Measurements from ENCODE around the gene DDX6. TPM values are rescaled to one million over a fixed set of nuclear protein-coding genes. Genes with fewer than 3 reads are reported as not detected.
A peak's percentile ranks its signal among the peaks of the same experiment; 100 is the strongest.

DDX6 gene
- total and polyA plus RNA-seq, 9 of the 15 experiments (the other 6 are each of a cell fraction or from before 2014, with no cell fraction given), result 10.0 to 102 (median 58.2) TPM

DNA sequence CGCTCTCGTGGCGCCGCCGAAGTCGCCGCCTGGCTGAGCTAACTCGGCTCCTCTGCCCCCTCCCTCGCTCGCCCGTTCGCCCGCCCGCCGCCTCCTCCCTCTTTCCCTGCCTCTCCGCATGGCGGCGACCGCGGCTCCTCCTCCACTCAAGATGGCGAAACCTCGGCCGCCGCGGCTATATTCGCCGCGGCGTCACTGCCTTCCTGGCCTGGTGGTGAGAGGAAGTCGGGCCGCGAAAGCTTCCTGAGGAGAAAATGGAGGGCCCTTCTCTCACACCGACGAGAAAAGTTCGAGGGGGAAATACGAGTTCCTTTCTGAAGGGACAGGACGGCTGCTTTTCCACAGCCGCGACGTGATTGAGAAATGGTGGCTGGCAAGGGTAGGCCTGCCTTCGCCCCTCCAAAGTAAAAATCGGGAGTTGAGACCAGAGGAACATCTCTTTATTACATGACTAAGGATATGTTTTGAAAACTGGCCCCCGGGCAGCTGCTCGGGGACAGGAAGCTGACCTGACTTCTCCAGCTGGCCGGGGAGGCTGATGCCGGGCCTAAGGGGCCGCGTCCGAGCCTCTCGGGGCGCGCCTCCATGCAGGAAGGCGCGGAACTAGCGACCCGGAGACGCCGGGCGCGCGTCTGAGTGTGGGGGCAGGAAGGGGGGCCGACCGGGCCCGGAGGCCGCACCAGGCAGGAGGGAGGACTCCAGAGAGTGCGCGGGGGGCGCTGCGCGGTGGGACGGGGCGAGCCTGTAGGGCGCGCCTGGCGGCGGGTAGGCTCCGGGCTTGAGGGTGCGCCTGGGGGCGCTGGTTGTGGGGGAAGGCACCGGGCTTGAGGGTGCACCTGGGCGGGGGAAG is at the start of gene DDX6 (continued):
- TF ChIP-seq ZNF134 (CRISPR knock-in tag; conservative IDR thresholded peaks at IDR 0.05) (no peak), ZNF165 (CRISPR knock-in tag; IDR thresholded peaks at IDR 0.05; ENCODE audit: borderline replicate concordance) (no peak), MEF2D (tag; conservative IDR thresholded peaks at IDR 0.05; ENCODE audit: low read depth) (no peak), TEAD2 (tag; IDR thresholded peaks at IDR 0.05) (no peak), KDM4B (IDR thresholded peaks at IDR 0.05; ENCODE audit: borderline replicate concordance in 2 of 2, low read depth in 1 of 2) (peak in 1 of 2 experiments; percentile 45; a peak in 2 of 4 replicates), CBFA2T2 (conservative IDR thresholded peaks at IDR 0.05) (no peak), TCF3 (CRISPR knock-in tag; IDR thresholded peaks at IDR 0.05) (0 out of 2 replicates have a peak, but pooled peaks have one; percentile 3), TFAM (CRISPR knock-in tag; conservative IDR thresholded peaks at IDR 0.05) (no peak), MCM5 (IDR thresholded peaks at IDR 0.05; ENCODE audit: low read depth) (no peak), ESRRB (CRISPR knock-in tag; IDR thresholded peaks at IDR 0.05; ENCODE audit: borderline replicate concordance) (no peak), ZNF316 (IDR thresholded peaks at IDR 0.05) (no peak), STAT5B (CRISPR knock-in tag; IDR thresholded peaks at IDR 0.05) (no peak)
- TF ChIP-seq, protein P1, sequence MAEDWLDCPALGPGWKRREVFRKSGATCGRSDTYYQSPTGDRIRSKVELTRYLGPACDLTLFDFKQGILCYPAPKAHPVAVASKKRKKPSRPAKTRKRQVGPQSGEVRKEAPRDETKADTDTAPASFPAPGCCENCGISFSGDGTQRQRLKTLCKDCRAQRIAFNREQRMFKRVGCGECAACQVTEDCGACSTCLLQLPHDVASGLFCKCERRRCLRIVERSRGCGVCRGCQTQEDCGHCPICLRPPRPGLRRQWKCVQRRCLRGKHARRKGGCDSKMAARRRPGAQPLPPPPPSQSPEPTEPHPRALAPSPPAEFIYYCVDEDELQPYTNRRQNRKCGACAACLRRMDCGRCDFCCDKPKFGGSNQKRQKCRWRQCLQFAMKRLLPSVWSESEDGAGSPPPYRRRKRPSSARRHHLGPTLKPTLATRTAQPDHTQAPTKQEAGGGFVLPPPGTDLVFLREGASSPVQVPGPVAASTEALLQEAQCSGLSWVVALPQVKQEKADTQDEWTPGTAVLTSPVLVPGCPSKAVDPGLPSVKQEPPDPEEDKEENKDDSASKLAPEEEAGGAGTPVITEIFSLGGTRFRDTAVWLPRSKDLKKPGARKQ (CRISPR knock-in tag; IDR thresholded peaks at IDR 0.05), result no peak
- TF ChIP-seq, protein P2, sequence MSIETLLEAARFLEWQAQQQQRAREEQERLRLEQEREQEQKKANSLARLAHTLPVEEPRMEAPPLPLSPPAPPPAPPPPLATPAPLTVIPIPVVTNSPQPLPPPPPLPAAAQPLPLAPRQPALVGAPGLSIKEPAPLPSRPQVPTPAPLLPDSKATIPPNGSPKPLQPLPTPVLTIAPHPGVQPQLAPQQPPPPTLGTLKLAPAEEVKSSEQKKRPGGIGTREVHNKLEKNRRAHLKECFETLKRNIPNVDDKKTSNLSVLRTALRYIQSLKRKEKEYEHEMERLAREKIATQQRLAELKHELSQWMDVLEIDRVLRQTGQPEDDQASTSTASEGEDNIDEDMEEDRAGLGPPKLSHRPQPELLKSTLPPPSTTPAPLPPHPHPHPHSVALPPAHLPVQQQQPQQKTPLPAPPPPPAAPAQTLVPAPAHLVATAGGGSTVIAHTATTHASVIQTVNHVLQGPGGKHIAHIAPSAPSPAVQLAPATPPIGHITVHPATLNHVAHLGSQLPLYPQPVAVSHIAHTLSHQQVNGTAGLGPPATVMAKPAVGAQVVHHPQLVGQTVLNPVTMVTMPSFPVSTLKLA (conservative IDR thresholded peaks at IDR 0.05), result peak; percentile 36 to 62
- TF ChIP-seq, protein P3, sequence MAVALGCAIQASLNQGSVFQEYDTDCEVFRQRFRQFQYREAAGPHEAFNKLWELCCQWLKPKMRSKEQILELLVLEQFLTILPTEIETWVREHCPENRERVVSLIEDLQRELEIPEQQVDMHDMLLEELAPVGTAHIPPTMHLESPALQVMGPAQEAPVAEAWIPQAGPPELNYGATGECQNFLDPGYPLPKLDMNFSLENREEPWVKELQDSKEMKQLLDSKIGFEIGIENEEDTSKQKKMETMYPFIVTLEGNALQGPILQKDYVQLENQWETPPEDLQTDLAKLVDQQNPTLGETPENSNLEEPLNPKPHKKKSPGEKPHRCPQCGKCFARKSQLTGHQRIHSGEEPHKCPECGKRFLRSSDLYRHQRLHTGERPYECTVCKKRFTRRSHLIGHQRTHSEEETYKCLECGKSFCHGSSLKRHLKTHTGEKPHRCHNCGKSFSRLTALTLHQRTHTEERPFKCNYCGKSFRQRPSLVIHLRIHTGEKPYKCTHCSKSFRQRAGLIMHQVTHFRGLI (CRISPR knock-in tag; IDR thresholded peaks at IDR 0.05), result peak; percentile 58; the same call in 1 of the 2 replicates
- TF ChIP-seq, protein P4, sequence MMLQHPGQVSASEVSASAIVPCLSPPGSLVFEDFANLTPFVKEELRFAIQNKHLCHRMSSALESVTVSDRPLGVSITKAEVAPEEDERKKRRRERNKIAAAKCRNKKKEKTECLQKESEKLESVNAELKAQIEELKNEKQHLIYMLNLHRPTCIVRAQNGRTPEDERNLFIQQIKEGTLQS (IDR thresholded peaks at IDR 0.05), result no peak
- TF ChIP-seq, protein P4 (CRISPR knock-in tag; conservative IDR thresholded peaks at IDR 0.05), result no peak; the same call in 1 of the 2 replicates
- TF ChIP-seq, protein P5, sequence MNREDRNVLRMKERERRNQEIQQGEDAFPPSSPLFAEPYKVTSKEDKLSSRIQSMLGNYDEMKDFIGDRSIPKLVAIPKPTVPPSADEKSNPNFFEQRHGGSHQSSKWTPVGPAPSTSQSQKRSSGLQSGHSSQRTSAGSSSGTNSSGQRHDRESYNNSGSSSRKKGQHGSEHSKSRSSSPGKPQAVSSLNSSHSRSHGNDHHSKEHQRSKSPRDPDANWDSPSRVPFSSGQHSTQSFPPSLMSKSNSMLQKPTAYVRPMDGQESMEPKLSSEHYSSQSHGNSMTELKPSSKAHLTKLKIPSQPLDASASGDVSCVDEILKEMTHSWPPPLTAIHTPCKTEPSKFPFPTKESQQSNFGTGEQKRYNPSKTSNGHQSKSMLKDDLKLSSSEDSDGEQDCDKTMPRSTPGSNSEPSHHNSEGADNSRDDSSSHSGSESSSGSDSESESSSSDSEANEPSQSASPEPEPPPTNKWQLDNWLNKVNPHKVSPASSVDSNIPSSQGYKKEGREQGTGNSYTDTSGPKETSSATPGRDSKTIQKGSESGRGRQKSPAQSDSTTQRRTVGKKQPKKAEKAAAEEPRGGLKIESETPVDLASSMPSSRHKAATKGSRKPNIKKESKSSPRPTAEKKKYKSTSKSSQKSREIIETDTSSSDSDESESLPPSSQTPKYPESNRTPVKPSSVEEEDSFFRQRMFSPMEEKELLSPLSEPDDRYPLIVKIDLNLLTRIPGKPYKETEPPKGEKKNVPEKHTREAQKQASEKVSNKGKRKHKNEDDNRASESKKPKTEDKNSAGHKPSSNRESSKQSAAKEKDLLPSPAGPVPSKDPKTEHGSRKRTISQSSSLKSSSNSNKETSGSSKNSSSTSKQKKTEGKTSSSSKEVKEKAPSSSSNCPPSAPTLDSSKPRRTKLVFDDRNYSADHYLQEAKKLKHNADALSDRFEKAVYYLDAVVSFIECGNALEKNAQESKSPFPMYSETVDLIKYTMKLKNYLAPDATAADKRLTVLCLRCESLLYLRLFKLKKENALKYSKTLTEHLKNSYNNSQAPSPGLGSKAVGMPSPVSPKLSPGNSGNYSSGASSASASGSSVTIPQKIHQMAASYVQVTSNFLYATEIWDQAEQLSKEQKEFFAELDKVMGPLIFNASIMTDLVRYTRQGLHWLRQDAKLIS (CRISPR knock-in tag; IDR thresholded peaks at IDR 0.05), result 0 out of 2 replicates have a peak, but pooled peaks have one; percentile 44

All from K562 (cell line).